Measurements from ENCODE around the gene CCDC112. TPM values are rescaled to one million over a fixed set of nuclear protein-coding genes. Genes with fewer than 3 reads are reported as not detected.

The CCDC112 gene
- total and polyA plus RNA-seq, 2 experiments from 2014 or later: 18.1 to 48.2 TPM

- TF ChIP-seq CTCF (conservative IDR thresholded peaks at IDR 0.05; ENCODE audit: low read depth in 2 of 2): no peak
- TF ChIP-seq POLR2AphosphoS5 (IDR thresholded peaks at IDR 0.05; ENCODE audit: low read depth): no peak
- no peak for TF ChIP-seq NANOG (IDR thresholded peaks at IDR 0.05; ENCODE audit: borderline replicate concordance)
- TF ChIP-seq EZH2 (IDR thresholded peaks at IDR 0.05; ENCODE audit: low read depth, unreplicated experiment): no peak
- no peak for TF ChIP-seq JUNB (IDR thresholded peaks at IDR 0.05; ENCODE audit: unreplicated experiment)
- TF ChIP-seq EZH2phosphoT487 (IDR thresholded peaks at IDR 0.05; ENCODE audit: unreplicated experiment): no peak
- TF ChIP-seq CREB1 (CRISPR knock-in tag; IDR thresholded peaks at IDR 0.05; ENCODE audit: low read depth): no peak
- TF ChIP-seq, protein P1, sequence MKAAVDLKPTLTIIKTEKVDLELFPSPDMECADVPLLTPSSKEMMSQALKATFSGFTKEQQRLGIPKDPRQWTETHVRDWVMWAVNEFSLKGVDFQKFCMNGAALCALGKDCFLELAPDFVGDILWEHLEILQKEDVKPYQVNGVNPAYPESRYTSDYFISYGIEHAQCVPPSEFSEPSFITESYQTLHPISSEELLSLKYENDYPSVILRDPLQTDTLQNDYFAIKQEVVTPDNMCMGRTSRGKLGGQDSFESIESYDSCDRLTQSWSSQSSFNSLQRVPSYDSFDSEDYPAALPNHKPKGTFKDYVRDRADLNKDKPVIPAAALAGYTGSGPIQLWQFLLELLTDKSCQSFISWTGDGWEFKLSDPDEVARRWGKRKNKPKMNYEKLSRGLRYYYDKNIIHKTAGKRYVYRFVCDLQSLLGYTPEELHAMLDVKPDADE (IDR thresholded peaks at IDR 0.05): no peak
- TF ChIP-seq, protein P2, sequence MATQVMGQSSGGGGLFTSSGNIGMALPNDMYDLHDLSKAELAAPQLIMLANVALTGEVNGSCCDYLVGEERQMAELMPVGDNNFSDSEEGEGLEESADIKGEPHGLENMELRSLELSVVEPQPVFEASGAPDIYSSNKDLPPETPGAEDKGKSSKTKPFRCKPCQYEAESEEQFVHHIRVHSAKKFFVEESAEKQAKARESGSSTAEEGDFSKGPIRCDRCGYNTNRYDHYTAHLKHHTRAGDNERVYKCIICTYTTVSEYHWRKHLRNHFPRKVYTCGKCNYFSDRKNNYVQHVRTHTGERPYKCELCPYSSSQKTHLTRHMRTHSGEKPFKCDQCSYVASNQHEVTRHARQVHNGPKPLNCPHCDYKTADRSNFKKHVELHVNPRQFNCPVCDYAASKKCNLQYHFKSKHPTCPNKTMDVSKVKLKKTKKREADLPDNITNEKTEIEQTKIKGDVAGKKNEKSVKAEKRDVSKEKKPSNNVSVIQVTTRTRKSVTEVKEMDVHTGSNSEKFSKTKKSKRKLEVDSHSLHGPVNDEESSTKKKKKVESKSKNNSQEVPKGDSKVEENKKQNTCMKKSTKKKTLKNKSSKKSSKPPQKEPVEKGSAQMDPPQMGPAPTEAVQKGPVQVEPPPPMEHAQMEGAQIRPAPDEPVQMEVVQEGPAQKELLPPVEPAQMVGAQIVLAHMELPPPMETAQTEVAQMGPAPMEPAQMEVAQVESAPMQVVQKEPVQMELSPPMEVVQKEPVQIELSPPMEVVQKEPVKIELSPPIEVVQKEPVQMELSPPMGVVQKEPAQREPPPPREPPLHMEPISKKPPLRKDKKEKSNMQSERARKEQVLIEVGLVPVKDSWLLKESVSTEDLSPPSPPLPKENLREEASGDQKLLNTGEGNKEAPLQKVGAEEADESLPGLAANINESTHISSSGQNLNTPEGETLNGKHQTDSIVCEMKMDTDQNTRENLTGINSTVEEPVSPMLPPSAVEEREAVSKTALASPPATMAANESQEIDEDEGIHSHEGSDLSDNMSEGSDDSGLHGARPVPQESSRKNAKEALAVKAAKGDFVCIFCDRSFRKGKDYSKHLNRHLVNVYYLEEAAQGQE (IDR thresholded peaks at IDR 0.05; ENCODE audit: unreplicated experiment): no peak
Observed at GRCh38 chr5:115237066-115237465, 59.4 kb downstream of the CCDC112 start (continued).

GRCh38 chr5:115236599-115236998, 59.9 kb downstream of the CCDC112 start:
- peaks cover 20% of the 10 kb centered on the region for H3K36me3 ChIP-seq (ENCODE audit: insufficient read depth)
- H4K20me1 ChIP-seq (replicated peaks; ENCODE audit: insufficient read depth): no peaks in the 10 kb centered on the region; the same call in 1 of the 2 replicates
- no peaks in the 10 kb centered on the region for H3K79me2 ChIP-seq (replicated peaks; ENCODE audit: insufficient read depth)
- H2AFZ ChIP-seq: no peak overlapping the region
- Mint-ChIP-seq H3K4me3 (no peak overlapping the region), H3K9me3 (no peaks in the 10 kb centered on the region), H3K27ac (no peak overlapping the region), H3K27me3 (ENCODE audit: insufficient read depth, low read depth, poor library complexity) (no peaks in the 10 kb centered on the region), H3K4me1 (no peaks in the 10 kb centered on the region; the same call in 2 of the 3 replicates), H3K36me3 (ENCODE audit: low read depth) (peaks cover 6% of the 10 kb centered on the region; the same call in 2 of the 3 replicates)
- no peak for DNase-seq (ENCODE audit: low spot score)
- no peak overlapping the region for H3K27ac ChIP-seq (ENCODE audit: low read depth)
- no peaks in the 10 kb centered on the region for H3K4me1 ChIP-seq (ENCODE audit: insufficient read depth)
- H3K4me2 ChIP-seq: no peak overlapping the region
- H3F3A ChIP-seq (replicated peaks; ENCODE audit: low read depth): no peaks in the 10 kb centered on the region
- H3K27me3 ChIP-seq (ENCODE audit: insufficient read depth): no peaks in the 10 kb centered on the region
- no peak for ATAC-seq
- H3K9me2 ChIP-seq (ENCODE audit: insufficient read depth): no peaks in the 10 kb centered on the region
- H3K4me3 ChIP-seq: no peak overlapping the region
- TF ChIP-seq EZH2phosphoT487 (IDR thresholded peaks at IDR 0.05; ENCODE audit: unreplicated experiment): no peak
- TF ChIP-seq CREB1 (CRISPR knock-in tag; IDR thresholded peaks at IDR 0.05; ENCODE audit: low read depth): no peak
- no peak for TF ChIP-seq EZH2 (IDR thresholded peaks at IDR 0.05; ENCODE audit: low read depth, unreplicated experiment)
- TF ChIP-seq NANOG (IDR thresholded peaks at IDR 0.05; ENCODE audit: borderline replicate concordance): no peak
- TF ChIP-seq, protein P3, sequence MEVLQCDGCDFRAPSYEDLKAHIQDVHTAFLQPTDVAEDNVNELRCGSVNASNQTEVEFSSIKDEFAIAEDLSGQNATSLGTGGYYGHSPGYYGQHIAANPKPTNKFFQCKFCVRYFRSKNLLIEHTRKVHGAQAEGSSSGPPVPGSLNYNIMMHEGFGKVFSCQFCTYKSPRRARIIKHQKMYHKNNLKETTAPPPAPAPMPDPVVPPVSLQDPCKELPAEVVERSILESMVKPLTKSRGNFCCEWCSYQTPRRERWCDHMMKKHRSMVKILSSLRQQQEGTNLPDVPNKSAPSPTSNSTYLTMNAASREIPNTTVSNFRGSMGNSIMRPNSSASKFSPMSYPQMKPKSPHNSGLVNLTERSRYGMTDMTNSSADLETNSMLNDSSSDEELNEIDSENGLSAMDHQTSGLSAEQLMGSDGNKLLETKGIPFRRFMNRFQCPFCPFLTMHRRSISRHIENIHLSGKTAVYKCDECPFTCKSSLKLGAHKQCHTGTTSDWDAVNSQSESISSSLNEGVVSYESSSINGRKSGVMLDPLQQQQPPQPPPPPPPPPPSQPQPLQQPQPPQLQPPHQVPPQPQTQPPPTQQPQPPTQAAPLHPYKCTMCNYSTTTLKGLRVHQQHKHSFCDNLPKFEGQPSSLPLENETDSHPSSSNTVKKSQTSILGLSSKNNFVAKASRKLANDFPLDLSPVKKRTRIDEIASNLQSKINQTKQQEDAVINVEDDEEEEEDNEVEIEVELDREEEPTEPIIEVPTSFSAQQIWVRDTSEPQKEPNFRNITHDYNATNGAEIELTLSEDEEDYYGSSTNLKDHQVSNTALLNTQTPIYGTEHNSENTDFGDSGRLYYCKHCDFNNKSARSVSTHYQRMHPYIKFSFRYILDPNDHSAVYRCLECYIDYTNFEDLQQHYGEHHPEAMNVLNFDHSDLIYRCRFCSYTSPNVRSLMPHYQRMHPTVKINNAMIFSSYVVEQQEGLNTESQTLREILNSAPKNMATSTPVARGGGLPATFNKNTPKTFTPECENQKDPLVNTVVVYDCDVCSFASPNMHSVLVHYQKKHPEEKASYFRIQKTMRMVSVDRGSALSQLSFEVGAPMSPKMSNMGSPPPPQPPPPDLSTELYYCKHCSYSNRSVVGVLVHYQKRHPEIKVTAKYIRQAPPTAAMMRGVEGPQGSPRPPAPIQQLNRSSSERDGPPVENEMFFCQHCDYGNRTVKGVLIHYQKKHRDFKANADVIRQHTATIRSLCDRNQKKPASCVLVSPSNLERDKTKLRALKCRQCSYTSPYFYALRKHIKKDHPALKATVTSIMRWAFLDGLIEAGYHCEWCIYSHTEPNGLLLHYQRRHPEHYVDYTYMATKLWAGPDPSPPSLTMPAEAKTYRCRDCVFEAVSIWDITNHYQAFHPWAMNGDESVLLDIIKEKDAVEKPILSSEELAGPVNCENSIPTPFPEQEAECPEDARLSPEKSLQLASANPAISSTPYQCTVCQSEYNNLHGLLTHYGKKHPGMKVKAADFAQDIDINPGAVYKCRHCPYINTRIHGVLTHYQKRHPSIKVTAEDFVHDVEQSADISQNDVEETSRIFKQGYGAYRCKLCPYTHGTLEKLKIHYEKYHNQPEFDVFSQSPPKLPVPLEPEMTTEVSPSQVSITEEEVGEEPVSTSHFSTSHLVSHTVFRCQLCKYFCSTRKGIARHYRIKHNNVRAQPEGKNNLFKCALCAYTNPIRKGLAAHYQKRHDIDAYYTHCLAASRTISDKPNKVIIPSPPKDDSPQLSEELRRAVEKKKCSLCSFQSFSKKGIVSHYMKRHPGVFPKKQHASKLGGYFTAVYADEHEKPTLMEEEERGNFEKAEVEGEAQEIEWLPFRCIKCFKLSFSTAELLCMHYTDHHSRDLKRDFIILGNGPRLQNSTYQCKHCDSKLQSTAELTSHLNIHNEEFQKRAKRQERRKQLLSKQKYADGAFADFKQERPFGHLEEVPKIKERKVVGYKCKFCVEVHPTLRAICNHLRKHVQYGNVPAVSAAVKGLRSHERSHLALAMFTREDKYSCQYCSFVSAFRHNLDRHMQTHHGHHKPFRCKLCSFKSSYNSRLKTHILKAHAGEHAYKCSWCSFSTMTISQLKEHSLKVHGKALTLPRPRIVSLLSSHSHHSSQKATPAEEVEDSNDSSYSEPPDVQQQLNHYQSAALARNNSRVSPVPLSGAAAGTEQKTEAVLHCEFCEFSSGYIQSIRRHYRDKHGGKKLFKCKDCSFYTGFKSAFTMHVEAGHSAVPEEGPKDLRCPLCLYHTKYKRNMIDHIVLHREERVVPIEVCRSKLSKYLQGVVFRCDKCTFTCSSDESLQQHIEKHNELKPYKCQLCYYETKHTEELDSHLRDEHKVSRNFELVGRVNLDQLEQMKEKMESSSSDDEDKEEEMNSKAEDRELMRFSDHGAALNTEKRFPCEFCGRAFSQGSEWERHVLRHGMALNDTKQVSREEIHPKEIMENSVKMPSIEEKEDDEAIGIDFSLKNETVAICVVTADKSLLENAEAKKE (CRISPR knock-in tag; IDR thresholded peaks at IDR 0.05): no peak

All from GM23338 (cell line).